Retinal pigment epithelial cell (primary cell): ENCODE data around the gene NOTUM.

Source experiments
- DNase-seq: peaks from one replicate; pipeline ENCODE4 v3.0.0-alpha.2; 2010; ENCODE audit warnings: low read depth
- H3K4me3 ChIP-seq: 2 replicates; pipeline ENCODE4 v1.5.1; 2011; ENCODE audit warnings: mild to moderate bottlenecking, low read length, control low read depth, moderate library complexity
- TF ChIP-seq, protein P1 (sequence below): conservative IDR thresholded peaks from 2 replicates; pipeline ENCODE4 v1.5.1; 2011; ENCODE audit warnings: low read depth, low read length, control low read depth, inconsistent platforms

Gene NOTUM

DNA sequence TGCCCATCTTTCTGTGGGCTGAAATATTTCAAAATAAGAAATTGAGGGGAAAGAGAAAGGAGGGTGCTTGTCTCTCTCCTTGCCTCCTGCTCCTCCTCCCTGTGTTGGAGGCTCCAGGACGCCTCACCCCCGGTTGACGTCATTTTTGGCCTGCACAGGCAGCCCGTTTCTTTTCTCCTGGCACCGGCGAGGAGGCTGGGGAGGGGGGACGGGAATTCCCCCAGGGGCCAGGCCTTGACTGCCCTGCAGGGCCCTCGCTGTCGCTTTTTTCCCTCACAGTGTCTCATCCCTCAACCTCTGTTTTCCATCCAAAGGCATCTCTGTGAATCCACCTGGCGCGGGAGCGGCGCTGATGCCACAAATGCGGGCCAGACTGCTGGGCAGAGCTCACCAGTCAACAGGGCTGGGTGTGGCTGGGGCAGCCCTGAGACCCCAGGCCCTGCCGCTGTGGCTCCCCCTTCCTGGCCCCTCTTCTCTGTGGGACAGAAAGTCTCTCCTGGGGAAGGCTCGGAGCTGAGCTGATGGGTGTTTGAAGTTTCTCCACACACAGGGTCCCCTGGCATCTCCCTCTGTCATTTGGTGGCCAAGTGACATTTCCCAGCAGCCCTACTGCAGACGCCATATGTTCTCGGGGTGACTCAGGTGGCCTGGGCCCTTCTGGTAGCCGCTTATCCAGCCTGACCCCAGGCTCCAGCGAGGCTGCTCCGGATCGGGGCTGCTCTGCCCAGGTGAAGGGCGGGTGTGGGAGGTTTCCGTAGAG, 45.7 kb upstream of the NOTUM start:
- TF ChIP-seq, protein P1, sequence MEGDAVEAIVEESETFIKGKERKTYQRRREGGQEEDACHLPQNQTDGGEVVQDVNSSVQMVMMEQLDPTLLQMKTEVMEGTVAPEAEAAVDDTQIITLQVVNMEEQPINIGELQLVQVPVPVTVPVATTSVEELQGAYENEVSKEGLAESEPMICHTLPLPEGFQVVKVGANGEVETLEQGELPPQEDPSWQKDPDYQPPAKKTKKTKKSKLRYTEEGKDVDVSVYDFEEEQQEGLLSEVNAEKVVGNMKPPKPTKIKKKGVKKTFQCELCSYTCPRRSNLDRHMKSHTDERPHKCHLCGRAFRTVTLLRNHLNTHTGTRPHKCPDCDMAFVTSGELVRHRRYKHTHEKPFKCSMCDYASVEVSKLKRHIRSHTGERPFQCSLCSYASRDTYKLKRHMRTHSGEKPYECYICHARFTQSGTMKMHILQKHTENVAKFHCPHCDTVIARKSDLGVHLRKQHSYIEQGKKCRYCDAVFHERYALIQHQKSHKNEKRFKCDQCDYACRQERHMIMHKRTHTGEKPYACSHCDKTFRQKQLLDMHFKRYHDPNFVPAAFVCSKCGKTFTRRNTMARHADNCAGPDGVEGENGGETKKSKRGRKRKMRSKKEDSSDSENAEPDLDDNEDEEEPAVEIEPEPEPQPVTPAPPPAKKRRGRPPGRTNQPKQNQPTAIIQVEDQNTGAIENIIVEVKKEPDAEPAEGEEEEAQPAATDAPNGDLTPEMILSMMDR, result no peak

DNA sequence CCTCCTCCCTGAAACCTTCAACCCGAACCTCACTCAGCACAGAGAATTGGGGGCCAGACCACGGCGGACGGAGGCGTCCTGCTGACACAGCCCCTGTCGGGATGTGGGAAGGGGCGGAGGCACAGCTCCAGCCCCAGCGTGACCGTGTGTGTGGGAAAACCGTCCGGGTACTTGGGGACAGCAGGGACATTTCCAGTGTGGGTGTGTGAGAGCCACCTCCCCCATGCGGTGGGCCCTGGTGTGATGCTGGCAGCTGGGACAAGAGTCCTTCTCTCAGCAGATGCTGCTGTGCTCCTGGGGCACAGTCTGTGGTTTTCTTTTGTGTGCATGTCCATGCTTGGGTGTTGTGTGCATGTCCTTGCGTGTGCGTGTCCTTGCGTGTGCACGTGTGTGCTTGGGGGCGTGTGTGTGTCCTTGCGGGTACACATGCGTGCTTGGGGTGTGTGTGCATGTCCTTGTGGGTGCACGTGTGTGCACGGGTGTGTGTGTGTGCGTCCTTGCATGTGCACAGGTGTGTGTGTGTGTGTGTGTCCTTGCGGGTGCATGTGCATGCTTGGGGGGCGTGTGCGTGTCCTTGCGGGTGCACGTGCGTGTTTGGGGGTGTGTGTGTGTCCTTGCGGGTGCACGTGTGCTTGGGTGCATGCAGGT, 44.8 kb upstream of the NOTUM start:
- no peak overlapping the region for H3K4me3 ChIP-seq
- TF ChIP-seq, protein P1, result no peak
- DNase-seq, result no peak

More for the DNA sequence above, 45.7 kb upstream of the NOTUM start:
- no peak overlapping the region for H3K4me3 ChIP-seq
- DNase-seq, result no peak

DNA sequence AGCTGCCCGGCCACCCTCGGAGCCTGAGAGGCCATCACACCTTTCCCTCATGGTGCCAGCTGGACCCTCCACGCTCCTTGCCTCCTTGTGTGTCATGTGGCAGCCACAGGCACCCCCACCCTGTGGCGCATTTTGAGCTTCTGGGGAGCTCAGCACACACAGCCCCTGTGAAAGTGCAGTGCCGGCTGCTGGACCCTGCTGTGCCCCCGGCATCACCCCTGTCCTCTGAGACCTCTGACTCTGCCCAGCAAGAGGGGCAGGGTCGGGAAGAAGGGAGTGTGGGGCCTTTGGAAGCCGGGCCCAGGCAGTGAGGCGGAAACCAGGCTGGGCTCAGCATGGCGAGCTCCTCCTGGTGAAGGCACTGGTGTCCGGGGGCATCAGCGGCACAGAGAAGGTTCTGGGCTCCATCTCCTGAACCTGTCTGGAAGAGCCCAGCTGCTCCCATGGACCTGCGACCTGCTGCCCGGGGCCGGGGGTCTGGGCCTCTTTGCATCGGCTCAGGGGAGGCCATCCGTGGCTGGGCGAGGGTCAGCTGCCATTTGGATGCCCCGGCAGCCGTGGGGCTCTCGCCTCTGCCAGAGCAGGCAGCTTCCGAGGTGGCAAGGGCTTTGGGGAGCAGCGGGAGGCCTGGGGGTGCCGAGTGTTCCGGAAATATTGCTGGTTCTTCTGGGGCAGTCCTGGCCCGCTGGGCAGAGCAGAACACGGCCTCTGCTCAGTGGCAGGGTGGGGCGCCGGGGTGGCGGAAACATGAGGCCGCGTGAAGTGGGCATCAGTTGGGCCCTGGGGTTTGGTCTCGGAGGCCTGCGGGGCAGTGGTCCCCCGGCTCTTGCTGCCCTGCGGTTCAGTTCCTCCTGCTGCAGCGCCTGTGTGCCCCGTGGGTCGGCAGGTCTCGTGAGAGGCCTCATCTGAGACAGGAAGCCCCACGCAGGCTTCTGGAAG, 43.8 kb upstream of the NOTUM start:
- TF ChIP-seq, protein P1, result no peak
- no peak overlapping the region for H3K4me3 ChIP-seq
- no peak for DNase-seq

DNA sequence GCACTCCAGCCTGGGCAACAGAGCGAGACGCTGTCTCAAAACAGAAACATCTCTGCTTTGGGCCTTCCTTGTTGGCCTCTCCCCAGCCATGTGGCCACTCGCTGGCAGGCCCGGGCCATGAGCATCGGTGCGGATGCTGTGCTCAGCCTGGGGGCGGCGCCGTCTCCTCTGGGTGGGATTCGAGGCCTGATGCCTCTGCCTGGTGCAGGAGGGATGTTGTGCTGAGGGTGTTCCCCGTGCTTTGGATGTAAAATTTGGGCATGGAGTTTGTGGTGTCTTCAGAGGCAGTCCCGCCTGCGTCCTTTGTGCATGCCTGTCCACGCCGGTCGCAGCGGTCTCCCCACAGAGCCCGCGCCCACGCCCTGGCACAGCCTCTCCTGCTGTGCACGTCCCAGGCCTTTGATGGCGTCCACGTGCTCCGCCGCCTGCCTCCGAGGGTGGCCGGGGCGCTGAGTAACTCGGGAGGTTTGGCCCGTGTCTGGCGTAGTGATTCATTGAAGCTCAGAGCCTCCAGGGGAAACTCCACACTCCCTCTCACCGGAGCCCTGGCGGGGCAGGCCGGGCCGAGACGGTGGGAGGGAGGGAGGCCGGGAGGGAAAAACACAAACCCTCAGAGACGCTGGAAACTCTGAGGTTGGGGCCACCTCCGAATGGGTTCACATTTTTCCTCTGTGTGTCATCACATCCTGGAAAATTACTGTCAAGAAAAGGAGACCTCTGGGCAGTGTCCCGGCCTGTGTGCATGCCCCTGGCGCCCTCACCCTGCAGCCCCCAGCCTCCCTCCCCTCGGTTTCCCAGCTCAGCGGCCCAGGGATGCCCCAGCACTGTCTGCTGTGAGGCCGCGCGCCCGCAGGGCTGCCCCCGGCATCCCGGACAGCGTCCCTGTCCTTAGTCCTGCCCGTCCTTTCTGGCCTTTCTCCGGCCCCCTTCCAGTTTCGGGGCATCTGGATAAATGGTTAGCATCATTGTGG, 42.7 kb upstream of the NOTUM start:
- peak; percentile 78 for DNase-seq
- TF ChIP-seq, protein P1, result no peak
- no peak overlapping the region for H3K4me3 ChIP-seq

DNA sequence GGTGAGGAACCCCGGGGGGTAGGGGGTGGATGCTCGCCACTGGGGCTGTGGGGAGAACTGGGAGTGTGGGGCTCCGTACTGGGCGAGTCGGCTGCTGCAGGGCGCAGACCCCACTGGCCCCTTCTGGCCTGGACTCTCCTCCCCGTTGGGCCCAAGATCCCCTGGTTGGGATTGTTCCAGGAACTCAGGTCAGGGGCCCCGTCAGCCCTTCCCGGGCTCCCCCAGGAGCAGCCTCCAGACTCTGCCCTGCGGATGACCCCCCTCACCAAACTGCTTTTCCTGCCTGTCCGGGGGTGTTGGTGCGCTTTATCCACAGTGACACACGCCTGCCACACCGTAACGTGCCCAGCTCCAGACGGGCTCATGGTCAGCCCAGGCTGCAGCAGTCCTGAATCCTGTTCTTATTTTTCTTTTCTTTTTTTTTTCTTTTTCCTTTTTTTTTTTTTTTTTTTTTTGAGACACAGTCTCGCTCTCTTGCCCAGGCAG, 40.6 kb upstream of the NOTUM start:
- TF ChIP-seq, protein P1, result no peak
- no peak for DNase-seq
- H3K4me3 ChIP-seq, result no peak overlapping the region

DNA sequence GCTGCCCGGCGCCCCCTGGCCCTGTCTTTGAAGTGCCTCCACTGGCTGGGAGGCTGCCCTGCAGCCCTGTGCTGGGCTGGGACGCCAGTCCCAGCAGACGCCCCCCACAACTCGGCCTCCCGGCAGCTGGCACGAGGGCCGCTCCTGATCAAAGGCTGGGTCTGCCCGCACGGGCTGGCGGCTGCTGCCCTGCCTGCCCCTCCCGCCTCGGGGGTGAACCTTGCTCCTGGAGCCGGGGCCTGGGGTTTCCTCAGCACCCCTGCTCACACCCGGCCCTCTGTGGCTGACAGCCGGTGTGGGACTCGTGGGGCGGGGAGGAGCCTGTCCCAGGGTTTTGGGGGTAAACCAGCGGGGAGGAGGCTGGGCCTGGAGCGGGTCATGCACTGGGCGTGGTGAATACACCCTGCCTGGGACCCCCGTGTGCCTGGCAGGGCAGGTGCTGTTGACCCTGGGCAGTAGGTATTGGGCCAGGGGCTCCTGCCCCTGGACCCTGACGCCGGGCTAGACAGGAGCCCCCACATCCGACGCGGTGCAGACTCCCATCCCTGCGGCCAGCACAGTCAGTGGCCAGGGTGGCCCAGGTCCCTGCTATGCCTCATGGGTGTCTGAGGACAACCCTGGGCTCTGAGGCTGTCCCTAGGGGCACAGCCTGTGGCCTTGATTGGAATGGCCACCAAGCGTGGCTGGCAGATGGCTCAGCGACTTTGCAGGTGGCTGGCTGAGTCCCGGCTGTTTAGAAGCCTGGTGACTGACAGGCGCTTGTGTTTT, 40.0 kb upstream of the NOTUM start:
- no peak for DNase-seq
- no peak overlapping the region for H3K4me3 ChIP-seq
- TF ChIP-seq, protein P1, result no peak
